ENCODE data around the gene GAS7.
A peak's percentile ranks its signal among the peaks of the same experiment; 100 is the strongest.
"Not testable (repeated sequence)": the region's sequence is repeated elsewhere in the genome, so short reads cannot be mapped to it uniquely, and the experiment has no call there.

The GAS7 gene

GRCh38 chr17:10105513-10106001 lies 92.8 kb downstream of the GAS7 start:
- DNase-seq: no peak

GRCh38 chr17:10103712-10104111 lies 94.7 kb downstream of the GAS7 start:
- DNase-seq: no peak

GRCh38 chr17:10102817-10103216 lies 95.6 kb downstream of the GAS7 start:
- DNase-seq: no peak

- no peak for DNase-seq
Observed at GRCh38 chr17:10099051-10099571, 99.3 kb downstream of the GAS7 start.

- no peak for DNase-seq
Observed at GRCh38 chr17:10096596-10096995, 101.8 kb downstream of the GAS7 start.

GRCh38 chr17:10095295-10095694 lies 103.1 kb downstream of the GAS7 start:
- not testable (repeated sequence) for DNase-seq

GRCh38 chr17:10094797-10095196 lies 103.6 kb downstream of the GAS7 start:
- no peak for DNase-seq

GRCh38 chr17:10092595-10092994 lies 105.8 kb downstream of the GAS7 start:
- DNase-seq: no peak

- DNase-seq: no peak
Observed at GRCh38 chr17:10091046-10091445, 107.4 kb downstream of the GAS7 start.

- no peak for DNase-seq
Observed at GRCh38 chr17:10089196-10089804, 109.1 kb downstream of the GAS7 start.

- no peak for DNase-seq
Observed at GRCh38 chr17:10088444-10088843, 110.0 kb downstream of the GAS7 start.

- DNase-seq: peak; percentile 50 to 52
Observed at GRCh38 chr17:10087355-10087754, 111.1 kb downstream of the GAS7 start.

GRCh38 chr17:10083864-10084263 lies 114.5 kb downstream of the GAS7 start:
- DNase-seq: no peak

- no peak for DNase-seq
Observed at GRCh38 chr17:10082795-10083194, 115.6 kb downstream of the GAS7 start.

- DNase-seq: no peak
Observed at GRCh38 chr17:10081571-10082169, 116.7 kb downstream of the GAS7 start.

- no peak for DNase-seq
Observed at GRCh38 chr17:10077561-10078299, 120.7 kb downstream of the GAS7 start.

- no peak for DNase-seq
Observed at GRCh38 chr17:10075919-10076318, 122.5 kb downstream of the GAS7 start.

- no peak for DNase-seq
Observed at GRCh38 chr17:10073941-10074340, 124.5 kb downstream of the GAS7 start.

GRCh38 chr17:10072556-10073425 lies 125.6 kb downstream of the GAS7 start:
- no peak for DNase-seq

GRCh38 chr17:10072086-10072485 lies 126.3 kb downstream of the GAS7 start:
- no peak for DNase-seq

- no peak for DNase-seq
Observed at GRCh38 chr17:10071141-10071540, 127.3 kb downstream of the GAS7 start.

- no peak for DNase-seq
Observed at GRCh38 chr17:10070690-10071089, 127.7 kb downstream of the GAS7 start.

- DNase-seq: no peak
Observed at GRCh38 chr17:10069301-10069700, 129.1 kb downstream of the GAS7 start.

All from AML-193 (cell line).